Activated CD8-positive, alpha-beta T cell treated with anti-CD3 and anti-CD28 coated beads, Interleukin-2, amount 10 ng/mL, durations not matched to agents 7 days and 5 days (primary cell): ENCODE results near the gene ACAP3. TPM values are rescaled to one million over a fixed set of nuclear protein-coding genes. Genes with fewer than 3 reads are reported as not detected.

Experiments
- ATAC-seq: fragments of 150-1000 bp; cut with Tn5 transposase; one replicate; pipeline ENCODE4 v1.10.0; 2021; ENCODE audit warnings: moderate library complexity
- CTCF ChIA-PET: fragments of 350-600 bp; sonication (Branson Sonifier 250); formaldehyde crosslinking; loops from one replicate; lab custom pipeline; 2021; ENCODE audit warnings: antibody characterized with exemption; lab: Charles Lee
- POLR2A ChIA-PET: fragments of 350-600 bp; sonication (Branson Sonifier 250); formaldehyde crosslinking; loops from one replicate; lab custom pipeline; 2021; ENCODE audit warnings: antibody characterized with exemption; lab: Charles Lee
- DNase-seq: peaks from one replicate; pipeline ENCODE4 v3.0.0-alpha.2; 2020
- H3K27ac Mint-ChIP-seq: one replicate; pipeline ENCODE4 v1.8.0; 2021; ENCODE audit warnings: mild to moderate bottlenecking, mixed read lengths
- H3K27me3 Mint-ChIP-seq: one replicate; pipeline ENCODE4 v1.8.0; 2021; ENCODE audit warnings: low read depth, mixed read lengths
- H3K36me3 Mint-ChIP-seq: one replicate; pipeline ENCODE4 v1.8.0; 2021; ENCODE audit warnings: low read depth, mixed read lengths
- H3K4me1 Mint-ChIP-seq: one replicate; pipeline ENCODE4 v1.8.0; 2021; ENCODE audit warnings: low read depth, mixed read lengths
- H3K4me3 Mint-ChIP-seq: one replicate; pipeline ENCODE4 v1.8.0; 2021; ENCODE audit warnings: mild to moderate bottlenecking, mixed read lengths
- H3K9me3 Mint-ChIP-seq: one replicate; pipeline ENCODE4 v1.8.0; 2022; ENCODE audit warnings: mixed read lengths; ENCODE audit not compliant: insufficient read depth
- total RNA-seq, 2 experiments: library from RNA; stranded (reverse); gene quantifications; one replicate each; pipeline ENCODE4 v1.2.3, GENCODE V29; 2021

Gene ACAP3
- total RNA-seq, 2 experiments from 2014 or later, result 65.2 to 87.3 TPM

- H3K27ac Mint-ChIP-seq, result peak overlapping the region; percentile 57
- ChIA-PET POLR2A (interaction anchor here (0.6 kb wide), 1 partner anchor 72 kb away, joined by 3 read pairs; no protein-coding TSS in a partner anchor), CTCF (interaction anchor here (1.0 to 2.6 kb wide), 4 partner anchors 15 to 226 kb away, joined by 3 to 12 read pairs (median 6); partner anchors contain the start of gene AURKAIP1)
- H3K36me3 Mint-ChIP-seq, result no peaks in the 10 kb centered on the region
- ATAC-seq (peak; percentile 47), DNase-seq (no peak)
- no peaks in the 10 kb centered on the region for H3K9me3 Mint-ChIP-seq
- peaks cover 15% of the 10 kb centered on the region for H3K27me3 Mint-ChIP-seq
- peak overlapping the region; percentile 70 for H3K4me3 Mint-ChIP-seq
- H3K4me1 Mint-ChIP-seq, result peaks cover 27% of the 10 kb centered on the region
Observed at GRCh38 chr1:1348420-1349255, 40.9 kb upstream of the ACAP3 start.

- H3K4me3 Mint-ChIP-seq, result peak overlapping the region; percentile 70
- DNase-seq (no peak), ATAC-seq (no peak)
- H3K9me3 Mint-ChIP-seq, result no peaks in the 10 kb centered on the region
- H3K4me1 Mint-ChIP-seq, result peaks cover 27% of the 10 kb centered on the region
- ChIA-PET CTCF (interaction anchor here (1.0 to 2.6 kb wide), 4 partner anchors 14 to 225 kb away, joined by 3 to 12 read pairs (median 6); partner anchors contain the start of gene AURKAIP1), POLR2A (no interaction called here)
- peaks cover 9% of the 10 kb centered on the region for H3K27me3 Mint-ChIP-seq
- H3K27ac Mint-ChIP-seq, result peak overlapping the region; percentile 57
- no peaks in the 10 kb centered on the region for H3K36me3 Mint-ChIP-seq
Observed at GRCh38 chr1:1347663-1348419, 40.1 kb upstream of the ACAP3 start.

GRCh38 chr1:1347026-1347595 is 39.4 kb upstream of the ACAP3 start:
- Mint-ChIP-seq H3K9me3 (no peaks in the 10 kb centered on the region), H3K4me1 (peaks cover 21% of the 10 kb centered on the region), H3K27ac (no peak overlapping the region), H3K27me3 (peaks cover 2% of the 10 kb centered on the region), H3K36me3 (no peaks in the 10 kb centered on the region), H3K4me3 (peak overlapping the region; percentile 70)
- no peak for ATAC-seq
- CTCF ChIA-PET, result interaction anchor here (1.9 to 2.6 kb wide), 2 partner anchors 25 to 28 kb away, joined by 8 to 12 read pairs; partner anchors contain the start of gene AURKAIP1
- POLR2A ChIA-PET, result no interaction called here
- DNase-seq, result no peak

- DNase-seq, result no peak
- no peaks in the 10 kb centered on the region for H3K36me3 Mint-ChIP-seq
- no peak overlapping the region for H3K4me3 Mint-ChIP-seq
- ATAC-seq, result no peak
- no peaks in the 10 kb centered on the region for H3K9me3 Mint-ChIP-seq
- POLR2A ChIA-PET, result no interaction called here
- CTCF ChIA-PET, result interaction anchor here (2.6 kb wide), 1 partner anchor 29 kb away, joined by 8 read pairs; the partner anchor contains the start of gene AURKAIP1
- no peak overlapping the region for H3K27ac Mint-ChIP-seq
- H3K27me3 Mint-ChIP-seq, result no peaks in the 10 kb centered on the region
- H3K4me1 Mint-ChIP-seq, result peaks cover 20% of the 10 kb centered on the region
Observed at GRCh38 chr1:1346501-1346890, 38.8 kb upstream of the ACAP3 start.

GRCh38 chr1:1345860-1346500 is 38.2 kb upstream of the ACAP3 start:
- ATAC-seq (no peak), DNase-seq (no peak)
- Mint-ChIP-seq H3K4me3 (no peak overlapping the region), H3K36me3 (peaks cover 5% of the 10 kb centered on the region), H3K27me3 (no peaks in the 10 kb centered on the region), H3K9me3 (no peaks in the 10 kb centered on the region), H3K4me1 (peaks cover 20% of the 10 kb centered on the region), H3K27ac (no peak overlapping the region)
- ChIA-PET POLR2A (interaction anchor here (1.4 kb wide), 1 partner anchor 29 kb away, joined by 3 read pairs; the partner anchor contains the start of gene AURKAIP1), CTCF (no interaction called here)

GRCh38 chr1:1345384-1345783 is 37.7 kb upstream of the ACAP3 start:
- peaks cover 11% of the 10 kb centered on the region for H3K36me3 Mint-ChIP-seq
- H3K9me3 Mint-ChIP-seq, result no peaks in the 10 kb centered on the region
- no peak overlapping the region for H3K27ac Mint-ChIP-seq
- DNase-seq (no peak), ATAC-seq (no peak)
- CTCF ChIA-PET, result no interaction called here
- no peak overlapping the region for H3K4me3 Mint-ChIP-seq
- no peaks in the 10 kb centered on the region for H3K27me3 Mint-ChIP-seq
- H3K4me1 Mint-ChIP-seq, result peaks cover 20% of the 10 kb centered on the region
- POLR2A ChIA-PET, result interaction anchor here (1.4 kb wide), 1 partner anchor 30 kb away, joined by 3 read pairs; the partner anchor contains the start of gene AURKAIP1

- Mint-ChIP-seq H3K27ac (no peak overlapping the region), H3K27me3 (no peaks in the 10 kb centered on the region), H3K9me3 (no peaks in the 10 kb centered on the region), H3K4me3 (no peak overlapping the region), H3K4me1 (peaks cover 20% of the 10 kb centered on the region), H3K36me3 (peaks cover 11% of the 10 kb centered on the region)
- ChIA-PET POLR2A (interaction anchor here (1.4 kb wide), 1 partner anchor 30 kb away, joined by 3 read pairs; the partner anchor contains the start of gene AURKAIP1), CTCF (no interaction called here)
- ATAC-seq (no peak), DNase-seq (no peak)
Observed at GRCh38 chr1:1344655-1345361, 37.1 kb upstream of the ACAP3 start.

- H3K27me3 Mint-ChIP-seq, result no peaks in the 10 kb centered on the region
- no peak overlapping the region for H3K27ac Mint-ChIP-seq
- no peaks in the 10 kb centered on the region for H3K9me3 Mint-ChIP-seq
- no peak for DNase-seq
- H3K4me3 Mint-ChIP-seq, result no peak overlapping the region
- H3K4me1 Mint-ChIP-seq, result peaks cover 20% of the 10 kb centered on the region
- ChIA-PET CTCF (no interaction called here), POLR2A (no interaction called here)
- ATAC-seq, result no peak
- peaks cover 14% of the 10 kb centered on the region for H3K36me3 Mint-ChIP-seq
Observed at GRCh38 chr1:1343811-1344421, 36.2 kb upstream of the ACAP3 start.

- no peak overlapping the region for H3K4me3 Mint-ChIP-seq
- no peak for DNase-seq
- H3K27ac Mint-ChIP-seq, result no peak overlapping the region
- ChIA-PET POLR2A (no interaction called here), CTCF (no interaction called here)
- no peaks in the 10 kb centered on the region for H3K9me3 Mint-ChIP-seq
- H3K36me3 Mint-ChIP-seq, result peaks cover 18% of the 10 kb centered on the region
- no peak for ATAC-seq
- H3K4me1 Mint-ChIP-seq, result peaks cover 13% of the 10 kb centered on the region
- H3K27me3 Mint-ChIP-seq, result no peaks in the 10 kb centered on the region
Observed at GRCh38 chr1:1342584-1343115, 34.9 kb upstream of the ACAP3 start.

GRCh38 chr1:1342061-1342562 is 34.4 kb upstream of the ACAP3 start:
- Mint-ChIP-seq H3K4me3 (no peak overlapping the region), H3K27me3 (no peaks in the 10 kb centered on the region), H3K27ac (no peak overlapping the region), H3K9me3 (no peaks in the 10 kb centered on the region), H3K36me3 (peaks cover 18% of the 10 kb centered on the region), H3K4me1 (peaks cover 7% of the 10 kb centered on the region)
- POLR2A ChIA-PET, result no interaction called here
- DNase-seq (no peak), ATAC-seq (no peak)
- CTCF ChIA-PET, result no interaction called here
